Measurements from ENCODE around the gene TMEM51. TPM values are rescaled to one million over a fixed set of nuclear protein-coding genes. Genes with fewer than 3 reads are reported as not detected.

Gene TMEM51
- polyA plus RNA-seq, 1 donor (not counting 4 experiments of a cell fraction or from before 2014, with no cell fraction given) = 12.9 TPM

GRCh38 chr1:15254559-15254958 lies 101.0 kb downstream of the TMEM51 start:
- no peaks in the 10 kb centered on the region for H3K27me3 ChIP-seq (ENCODE audit: control insufficient read depth, extremely low read depth, insufficient read depth, low read length)
- no peaks in the 10 kb centered on the region for H4K20me1 ChIP-seq (ENCODE audit: control insufficient read depth, extremely low read depth, insufficient read depth, low read length)
- H3K4me1 ChIP-seq (ENCODE audit: control insufficient read depth, extremely low read depth, insufficient read depth, low read length) = no peaks in the 10 kb centered on the region
- no peak overlapping the region for H3K27ac ChIP-seq (ENCODE audit: control insufficient read depth, insufficient read depth, low read length)
- no peaks in the 10 kb centered on the region for H3K9me1 ChIP-seq (ENCODE audit: control insufficient read depth, extremely low read depth, insufficient read depth, low read length)
- TF ChIP-seq CTCF (optimal IDR thresholded peaks at IDR 0.05 in 1 of 3, IDR thresholded peaks at IDR 0.05 in 1 of 3, conservative IDR thresholded peaks at IDR 0.05 in 1 of 3; ENCODE audit: extremely low read depth in 1 of 3, insufficient read depth in 2 of 3, low read length in 3 of 3) = no peak
- TF ChIP-seq EZH2 (IDR thresholded peaks at IDR 0.05; ENCODE audit: low read length) = no peak
- H3K9me3 ChIP-seq (ENCODE audit: control insufficient read depth, low read depth, low read length) = no peaks in the 10 kb centered on the region
- no peaks in the 10 kb centered on the region for H3K79me2 ChIP-seq (ENCODE audit: control insufficient read depth, insufficient read depth, low read length)
- H3K36me3 ChIP-seq (ENCODE audit: control insufficient read depth in 2 of 2, extremely low read depth in 1 of 2, insufficient read depth in 2 of 2, low read length in 2 of 2) = no peaks in the 10 kb centered on the region
- no peak overlapping the region for H3K4me2 ChIP-seq (ENCODE audit: control insufficient read depth, extremely low read depth, insufficient read depth, low read depth, low read length)
- H3K9ac ChIP-seq (ENCODE audit: control insufficient read depth, extremely low read depth, insufficient read depth, low read length) = no peak overlapping the region
- no peak for DNase-seq (ENCODE audit: low read depth, low spot score)
- H3K4me3 ChIP-seq (ENCODE audit: control insufficient read depth in 2 of 3, extremely low read depth in 1 of 3, insufficient read depth in 2 of 3, low read depth in 1 of 3, low read length in 3 of 3) = no peak overlapping the region
- dilution Hi-C loops (cut with MboI; ENCODE audit: extremely low pct_ligation_motif_present, low sequenced_read_pairs) = no loop called here
- no peak overlapping the region for H2AFZ ChIP-seq (ENCODE audit: control insufficient read depth, low read length)
- FAIRE-seq = no peak

GRCh38 chr1:15255582-15256149 lies 102.1 kb downstream of the TMEM51 start:
- TF ChIP-seq CTCF (optimal IDR thresholded peaks at IDR 0.05 in 1 of 3, IDR thresholded peaks at IDR 0.05 in 1 of 3, conservative IDR thresholded peaks at IDR 0.05 in 1 of 3; ENCODE audit: extremely low read depth in 1 of 3, insufficient read depth in 2 of 3, low read length in 3 of 3) (no peak), EZH2 (IDR thresholded peaks at IDR 0.05; ENCODE audit: low read length) (no peak)
- H4K20me1 ChIP-seq (ENCODE audit: control insufficient read depth, extremely low read depth, insufficient read depth, low read length) = no peaks in the 10 kb centered on the region
- no peak overlapping the region for H3K4me2 ChIP-seq (ENCODE audit: control insufficient read depth, extremely low read depth, insufficient read depth, low read depth, low read length)
- no peaks in the 10 kb centered on the region for H3K27me3 ChIP-seq (ENCODE audit: control insufficient read depth, extremely low read depth, insufficient read depth, low read length)
- no peaks in the 10 kb centered on the region for H3K4me1 ChIP-seq (ENCODE audit: control insufficient read depth, extremely low read depth, insufficient read depth, low read length)
- H3K4me3 ChIP-seq (ENCODE audit: control insufficient read depth in 2 of 3, extremely low read depth in 1 of 3, insufficient read depth in 2 of 3, low read depth in 1 of 3, low read length in 3 of 3) = no peak overlapping the region
- no peak for DNase-seq (ENCODE audit: low read depth, low spot score)
- no peaks in the 10 kb centered on the region for H3K9me3 ChIP-seq (ENCODE audit: control insufficient read depth, low read depth, low read length)
- no peaks in the 10 kb centered on the region for H3K79me2 ChIP-seq (ENCODE audit: control insufficient read depth, insufficient read depth, low read length)
- H3K9ac ChIP-seq (ENCODE audit: control insufficient read depth, extremely low read depth, insufficient read depth, low read length) = no peak overlapping the region
- no peak overlapping the region for H3K27ac ChIP-seq (ENCODE audit: control insufficient read depth, insufficient read depth, low read length)
- H3K9me1 ChIP-seq (ENCODE audit: control insufficient read depth, extremely low read depth, insufficient read depth, low read length) = no peaks in the 10 kb centered on the region
- no peaks in the 10 kb centered on the region for H3K36me3 ChIP-seq (ENCODE audit: control insufficient read depth in 2 of 2, extremely low read depth in 1 of 2, insufficient read depth in 2 of 2, low read length in 2 of 2)
- dilution Hi-C loops (cut with MboI; ENCODE audit: extremely low pct_ligation_motif_present, low sequenced_read_pairs) = no loop called here
- FAIRE-seq = no peak
- H2AFZ ChIP-seq (ENCODE audit: control insufficient read depth, low read length) = no peak overlapping the region

Data from keratinocyte (primary cell).